Measurements from ENCODE around the gene XPC.
A peak's percentile ranks its signal among the peaks of the same experiment; 100 is the strongest.
"Not testable (repeated sequence)": the region's sequence is repeated elsewhere in the genome, so short reads cannot be mapped to it uniquely, and the experiment has no call there.

XPC gene

DNA sequence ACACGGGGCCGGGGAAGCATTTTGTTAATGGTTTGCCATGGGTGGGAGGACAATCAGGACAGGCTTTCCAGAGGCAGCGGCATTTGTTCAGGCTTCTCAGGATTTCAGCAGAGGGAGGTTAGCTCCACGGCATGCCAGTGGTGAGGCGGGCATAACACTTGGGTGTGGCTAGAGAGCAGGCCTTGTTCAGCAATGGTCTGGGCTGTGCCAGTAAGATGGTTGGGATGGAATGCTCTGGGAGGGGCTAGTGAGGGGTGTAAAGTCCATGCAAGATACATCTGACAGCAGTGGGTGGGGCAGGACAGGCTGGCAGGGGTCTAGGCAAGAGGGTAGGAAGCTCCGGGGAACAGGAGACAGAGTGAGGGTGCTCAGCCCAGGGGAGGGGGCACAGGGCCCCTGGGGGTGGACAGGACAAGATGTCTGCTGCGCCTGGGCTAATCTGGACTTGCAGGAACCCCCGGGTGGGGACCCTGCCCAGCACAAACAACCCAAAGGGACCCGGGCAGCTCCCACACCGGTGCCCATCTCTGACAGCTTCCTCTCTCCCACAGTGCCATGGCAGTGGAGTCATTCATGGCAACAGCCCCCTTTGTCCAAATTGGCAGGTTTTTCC is 45.1 kb downstream of the XPC start:
- no peak for DNase-seq (ENCODE audit: low read depth)

DNA sequence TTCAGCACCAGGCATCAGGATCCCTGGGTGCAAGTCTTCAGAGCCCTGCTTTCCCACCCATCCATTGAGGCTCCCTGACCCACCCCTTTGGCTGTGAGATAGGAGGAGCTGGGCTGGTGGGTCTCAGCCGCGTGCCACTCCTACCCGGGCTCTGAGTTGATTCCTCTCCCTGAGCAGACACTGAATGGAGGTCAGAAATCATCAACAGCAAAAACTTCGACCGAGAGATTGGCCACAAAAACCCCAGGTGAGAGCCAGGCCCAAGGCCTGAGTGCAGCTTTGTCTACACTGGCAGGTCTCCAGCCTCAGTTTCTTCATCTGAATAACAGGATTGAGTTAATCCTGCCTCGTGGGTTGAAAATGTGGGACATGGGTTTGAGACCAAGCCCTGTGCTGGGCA is 45.7 kb downstream of the XPC start:
- no peak for DNase-seq (ENCODE audit: low read depth)

DNA sequence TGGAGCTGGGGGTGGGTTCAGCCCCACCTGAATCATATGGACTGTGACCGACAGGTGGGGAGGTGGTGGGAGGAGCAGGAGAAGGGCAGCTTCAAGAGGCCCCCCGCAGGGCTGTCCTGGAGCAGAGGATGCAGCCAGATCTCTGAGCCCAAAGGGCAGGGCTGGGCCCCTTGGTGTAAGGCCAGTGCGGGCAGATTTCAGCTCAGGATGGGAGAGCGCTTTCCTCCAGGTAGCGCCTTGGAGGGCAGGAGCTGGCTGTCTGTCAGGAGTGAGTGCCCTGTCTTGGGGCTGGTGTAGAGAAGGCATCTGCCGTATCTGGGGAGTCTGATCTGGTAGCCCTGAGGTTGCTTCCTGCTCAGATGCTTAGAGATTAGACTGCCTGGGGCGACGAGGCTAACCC is 46.3 kb downstream of the XPC start:
- DNase-seq (ENCODE audit: low read depth) = no peak

DNA sequence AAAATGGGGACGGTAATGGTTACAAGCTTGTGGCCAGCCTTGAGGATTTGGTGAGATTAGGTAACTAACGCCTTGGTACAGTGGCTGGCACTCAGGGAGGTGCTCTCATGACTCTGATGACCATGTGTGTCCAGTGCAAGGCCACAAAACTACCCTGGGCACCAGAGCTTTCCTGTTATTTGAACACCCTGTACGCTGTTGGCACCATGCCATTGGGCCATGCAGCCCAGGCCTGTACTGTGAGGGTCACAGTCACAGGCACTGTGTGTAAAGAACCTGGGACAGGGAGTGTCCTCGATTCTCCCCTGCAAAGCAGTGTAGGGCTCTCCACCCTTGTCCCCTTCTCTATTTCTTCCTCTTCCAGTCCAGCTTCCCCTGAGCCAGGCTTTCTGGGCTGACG is 47.3 kb downstream of the XPC start:
- DNase-seq (ENCODE audit: low read depth) = no peak

DNA sequence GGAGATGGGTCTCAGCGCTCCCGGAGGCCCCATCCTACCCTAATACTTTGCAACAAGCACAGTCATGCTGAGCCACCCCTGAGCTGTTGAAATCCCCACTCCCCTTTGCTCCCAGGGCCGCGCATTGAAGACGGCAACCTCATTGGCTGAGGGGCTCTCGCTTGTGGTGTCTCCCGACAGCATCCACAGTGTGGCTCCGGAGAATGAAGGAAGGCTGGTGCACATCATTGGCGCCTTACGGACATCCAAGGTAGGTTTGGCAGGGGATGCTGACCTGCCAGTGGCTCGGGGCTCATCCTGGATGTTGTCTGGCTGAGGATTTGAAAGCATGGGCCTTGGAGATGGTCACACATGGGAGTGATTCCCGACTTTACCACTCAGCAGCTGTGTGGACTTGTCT is 47.7 kb downstream of the XPC start:
- no peak for DNase-seq (ENCODE audit: low read depth)

DNA sequence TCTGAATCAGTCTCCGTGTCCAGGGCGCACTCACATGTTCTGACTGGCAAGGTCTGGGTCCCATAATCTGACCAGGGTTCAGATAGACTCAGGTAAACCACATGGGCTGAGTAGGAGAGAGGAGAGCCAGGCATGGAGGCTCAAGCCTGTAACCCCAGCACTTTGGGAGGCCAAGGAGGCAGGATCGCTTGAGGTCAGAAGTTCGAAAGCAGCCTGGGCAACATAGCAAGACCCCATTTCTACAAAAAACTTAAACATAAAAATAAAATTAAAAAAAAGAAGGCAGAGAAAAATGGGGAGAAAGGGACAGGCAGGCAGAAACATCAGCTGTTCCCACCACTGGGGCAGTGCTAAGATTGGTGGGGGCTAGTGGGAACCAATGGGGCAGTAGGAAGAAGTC is 48.2 kb downstream of the XPC start:
- DNase-seq (ENCODE audit: low read depth) = no peak

DNA sequence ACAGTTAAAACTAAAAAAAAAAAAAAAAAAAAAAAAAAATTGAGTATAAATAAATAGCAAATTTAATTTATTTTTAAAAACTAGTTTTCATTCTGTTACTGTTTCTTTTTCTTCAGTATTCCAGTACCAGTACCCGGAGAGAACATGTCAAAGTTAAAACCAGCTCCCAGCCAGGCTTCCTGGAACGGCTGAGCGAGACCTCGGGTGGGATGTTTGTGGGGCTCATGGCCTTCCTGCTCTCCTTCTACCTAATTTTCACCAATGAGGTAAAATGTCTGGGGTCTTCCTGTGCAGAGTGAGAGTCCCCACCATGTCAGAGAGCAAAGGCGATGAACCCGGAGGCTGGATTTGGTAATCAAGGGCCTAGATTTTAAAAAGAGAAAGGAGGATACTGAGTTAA is 49.1 kb downstream of the XPC start:
- DNase-seq (ENCODE audit: low read depth) = no peak

DNA sequence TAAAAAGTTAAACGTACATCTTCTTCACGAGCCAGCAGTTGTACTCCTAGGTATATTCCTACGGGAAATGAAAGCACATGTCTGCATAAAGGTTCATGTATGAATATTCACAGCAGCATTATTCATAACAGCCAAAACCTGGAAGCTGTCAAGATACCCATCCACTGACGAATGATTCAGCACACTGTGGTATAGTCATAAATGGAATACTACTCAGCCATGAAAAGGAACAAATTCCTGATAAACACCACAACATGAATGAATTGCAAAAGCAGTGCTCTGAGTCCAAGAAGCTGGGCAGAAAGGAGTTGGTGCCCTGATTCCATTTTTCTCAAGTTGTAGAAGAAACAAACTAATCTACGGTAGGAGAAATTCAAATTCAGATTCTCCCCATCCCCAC is 49.7 kb downstream of the XPC start:
- no peak for DNase-seq (ENCODE audit: low read depth)

DNA sequence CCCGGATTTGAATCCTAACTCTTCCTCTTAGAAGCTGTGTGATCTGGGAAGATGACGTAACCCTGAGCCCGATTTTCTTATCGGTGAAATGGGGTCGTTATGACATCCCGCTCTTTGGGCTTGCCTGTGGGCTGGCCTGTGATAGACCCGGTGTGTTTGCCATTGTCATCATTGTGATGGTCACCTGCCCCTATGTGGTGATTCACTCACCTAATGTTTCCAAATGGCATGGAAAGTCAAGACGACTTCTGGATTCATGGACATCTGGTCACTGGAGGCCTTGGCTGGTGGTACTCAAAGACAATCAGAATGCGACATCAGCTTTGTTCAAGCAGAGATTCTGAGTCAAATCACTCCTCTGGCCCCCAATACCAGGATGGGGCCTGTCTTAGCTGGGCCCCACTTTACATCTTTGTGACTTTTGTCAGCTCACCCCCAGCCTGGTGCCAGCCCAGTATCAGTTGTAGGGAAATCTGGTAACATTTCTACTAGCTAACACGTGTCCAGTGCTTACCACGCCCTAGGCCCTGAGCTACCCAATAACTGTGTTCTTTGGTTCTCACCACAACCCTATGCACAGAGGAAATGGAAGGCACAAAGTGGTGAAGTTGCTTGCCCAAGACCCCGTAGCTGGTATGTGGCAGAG is 50.8 kb downstream of the XPC start:
- DNase-seq (ENCODE audit: low read depth) = no peak

DNA sequence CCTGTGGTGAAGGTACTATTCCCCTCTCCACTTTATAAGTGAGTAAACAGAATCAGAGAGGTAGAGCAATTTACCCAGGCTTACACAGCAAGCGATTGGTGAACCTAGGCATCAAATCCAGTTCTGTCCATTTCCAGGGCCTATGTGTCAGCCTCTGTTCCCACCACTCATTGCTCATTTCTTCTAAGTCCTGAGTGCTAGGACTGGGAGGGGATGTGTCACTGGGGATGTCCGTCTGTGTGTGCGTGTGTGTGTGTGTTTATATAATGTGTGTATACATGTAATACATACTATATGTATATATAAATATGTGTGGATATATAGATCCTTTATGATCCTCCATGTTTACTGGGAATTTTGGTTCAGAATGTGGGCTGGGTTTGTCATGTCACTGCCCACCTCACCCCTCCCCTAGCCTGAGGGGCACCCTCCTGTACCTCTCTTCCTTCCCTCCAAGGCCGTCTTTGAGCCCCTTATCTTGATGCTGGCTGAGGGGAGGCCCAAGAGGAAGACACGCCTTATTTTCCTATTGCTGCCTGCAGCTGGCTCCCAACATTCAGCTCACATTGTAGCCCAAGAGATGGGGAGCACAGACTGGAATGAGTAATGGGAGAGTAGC is 51.4 kb downstream of the XPC start:
- no peak for DNase-seq (ENCODE audit: low read depth)

DNA sequence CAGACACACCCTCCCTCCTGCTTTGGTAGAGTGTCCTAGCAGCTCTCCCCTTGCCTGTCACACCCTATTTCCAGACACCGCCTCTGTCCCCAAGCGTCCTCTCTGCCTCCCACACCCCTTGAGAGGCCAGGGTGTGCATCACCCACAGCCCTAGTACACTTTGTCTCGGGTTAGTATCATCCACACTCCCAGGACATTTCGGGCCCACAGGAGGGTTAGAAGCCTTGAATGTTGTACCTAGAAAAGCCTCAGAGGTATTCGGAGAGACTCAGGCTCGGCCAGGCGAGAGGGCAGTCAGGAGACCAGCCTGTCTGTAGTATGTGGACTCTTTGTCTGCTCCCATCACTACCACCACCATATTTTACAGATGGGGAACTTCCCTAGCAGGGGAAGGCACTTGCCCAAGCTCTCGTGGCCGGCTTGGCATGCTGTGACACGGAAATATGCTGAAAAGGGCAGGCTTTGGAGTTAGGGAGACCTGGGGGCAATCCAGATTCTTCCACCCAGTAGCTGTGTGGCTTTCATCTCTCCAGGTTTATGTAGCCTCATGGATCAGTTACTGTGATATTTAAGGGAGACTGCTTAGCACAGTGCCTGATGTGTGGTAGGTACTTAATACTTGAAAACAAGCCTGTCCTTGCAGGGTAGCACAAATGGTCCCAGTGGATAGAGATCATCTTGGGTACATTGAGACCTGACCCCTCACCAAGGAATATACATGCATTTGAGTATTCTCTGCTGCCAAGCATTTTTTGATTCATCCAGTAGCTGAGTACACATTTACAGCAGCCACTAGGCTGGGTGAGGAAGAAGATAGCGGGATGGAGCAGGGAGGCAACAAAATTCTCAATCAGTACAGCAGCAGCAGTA is 52.1 kb downstream of the XPC start:
- no peak for DNase-seq (ENCODE audit: low read depth)

DNA sequence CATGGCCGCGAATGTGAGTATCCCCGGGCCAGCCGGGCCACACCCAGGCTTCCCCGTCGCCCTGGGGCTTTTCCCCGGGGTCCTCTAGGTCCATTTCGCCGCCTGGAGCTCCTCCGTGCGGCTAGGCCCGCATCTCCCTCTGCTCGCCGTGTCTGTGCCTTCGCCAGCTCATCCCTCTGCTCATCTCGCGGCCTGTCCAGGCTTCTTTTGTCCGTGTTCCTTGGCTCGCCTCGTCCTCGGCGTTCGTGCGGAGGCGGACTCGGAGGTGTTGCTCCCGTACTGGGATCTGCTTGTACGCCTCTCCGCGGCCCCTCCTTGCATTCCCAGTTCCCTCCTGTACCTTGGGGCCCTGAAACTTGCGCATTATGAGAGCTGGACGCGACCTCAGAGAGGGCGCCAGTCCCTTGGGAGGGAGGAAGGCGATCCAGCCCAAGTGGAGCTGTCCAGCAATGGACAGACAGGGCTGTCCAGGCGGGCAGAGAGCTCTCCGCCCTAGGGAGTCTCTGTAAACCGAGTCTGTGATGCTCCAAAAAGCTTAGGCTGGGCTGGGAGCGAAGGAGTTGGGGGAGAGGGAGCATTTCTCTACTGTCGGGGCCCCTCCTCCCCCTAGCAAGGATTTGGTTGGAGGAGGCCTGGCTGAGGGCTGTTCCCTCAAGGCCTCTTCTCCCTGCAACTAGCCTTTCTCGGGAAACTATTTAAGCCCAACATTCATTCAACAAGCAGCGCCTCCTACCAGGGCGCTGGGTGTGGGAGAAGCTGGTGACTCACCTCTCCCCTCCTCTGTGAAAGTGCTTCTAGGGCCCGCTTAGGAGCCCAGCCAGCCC is 53.0 kb downstream of the XPC start:
- DNase-seq (ENCODE audit: low read depth) = no peak

DNA sequence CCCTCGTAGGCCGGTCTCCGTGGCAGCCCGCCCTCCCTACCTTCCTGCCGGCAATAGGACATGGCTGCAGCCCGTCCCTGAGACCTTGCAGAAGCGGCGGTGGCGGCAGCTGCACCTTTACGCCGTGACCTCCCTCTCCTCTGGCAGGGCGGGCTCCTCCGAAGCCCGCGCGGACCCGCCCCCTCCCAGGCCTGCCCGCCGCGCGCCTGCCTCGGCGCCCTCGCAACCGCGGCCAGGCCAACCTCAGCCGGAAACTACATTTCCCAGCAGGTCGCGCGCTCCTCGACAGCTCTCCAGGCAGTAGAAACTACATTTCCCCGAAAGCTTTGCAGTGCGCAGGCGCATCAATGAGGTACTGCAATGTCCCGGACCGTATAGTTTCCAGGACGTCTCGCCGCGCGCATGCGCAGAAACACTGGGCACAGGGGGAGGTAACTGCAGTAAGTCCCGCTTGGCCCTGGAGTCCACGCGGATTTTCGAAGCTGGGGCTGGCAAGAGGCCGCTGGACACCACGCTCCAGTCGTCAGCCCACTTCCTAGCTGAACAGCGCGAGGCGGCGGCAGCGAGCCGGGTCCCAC is 53.7 kb downstream of the XPC start, which contains the start of the genes CHCHD4 and TMEM43:
Gene CHCHD4 (minus strand): TSS at position 256 of the 578 bp plus-strand sequence. CDS start 194 bp downstream, at position 62.
Gene TMEM43 (plus strand): TSS at position 438 of the 578 bp plus-strand sequence. CDS start 142 bp downstream, outside the sequence.
- peak; percentile 97 for DNase-seq (ENCODE audit: low read depth)

DNA sequence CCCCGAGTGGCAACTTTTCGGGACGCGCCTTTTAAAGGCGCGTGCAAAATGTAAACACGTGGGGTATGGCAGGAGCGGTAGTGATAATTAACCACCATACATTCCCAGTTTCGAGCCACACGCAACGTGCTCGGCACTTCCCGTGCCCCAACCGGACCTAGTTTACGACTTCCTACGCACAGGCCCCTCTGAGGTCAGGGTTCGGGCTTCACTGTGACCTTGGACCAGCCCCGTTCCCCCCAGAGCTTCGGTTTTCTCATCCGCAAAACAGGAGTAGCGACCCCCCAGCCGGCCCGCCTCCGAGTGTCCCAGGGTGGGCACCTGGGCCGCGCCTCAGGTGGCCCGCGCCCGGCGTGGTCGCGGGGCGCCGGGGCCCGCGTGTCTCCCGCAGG is 54.2 kb downstream of the XPC start:
- no peak for DNase-seq (ENCODE audit: low read depth)

DNA sequence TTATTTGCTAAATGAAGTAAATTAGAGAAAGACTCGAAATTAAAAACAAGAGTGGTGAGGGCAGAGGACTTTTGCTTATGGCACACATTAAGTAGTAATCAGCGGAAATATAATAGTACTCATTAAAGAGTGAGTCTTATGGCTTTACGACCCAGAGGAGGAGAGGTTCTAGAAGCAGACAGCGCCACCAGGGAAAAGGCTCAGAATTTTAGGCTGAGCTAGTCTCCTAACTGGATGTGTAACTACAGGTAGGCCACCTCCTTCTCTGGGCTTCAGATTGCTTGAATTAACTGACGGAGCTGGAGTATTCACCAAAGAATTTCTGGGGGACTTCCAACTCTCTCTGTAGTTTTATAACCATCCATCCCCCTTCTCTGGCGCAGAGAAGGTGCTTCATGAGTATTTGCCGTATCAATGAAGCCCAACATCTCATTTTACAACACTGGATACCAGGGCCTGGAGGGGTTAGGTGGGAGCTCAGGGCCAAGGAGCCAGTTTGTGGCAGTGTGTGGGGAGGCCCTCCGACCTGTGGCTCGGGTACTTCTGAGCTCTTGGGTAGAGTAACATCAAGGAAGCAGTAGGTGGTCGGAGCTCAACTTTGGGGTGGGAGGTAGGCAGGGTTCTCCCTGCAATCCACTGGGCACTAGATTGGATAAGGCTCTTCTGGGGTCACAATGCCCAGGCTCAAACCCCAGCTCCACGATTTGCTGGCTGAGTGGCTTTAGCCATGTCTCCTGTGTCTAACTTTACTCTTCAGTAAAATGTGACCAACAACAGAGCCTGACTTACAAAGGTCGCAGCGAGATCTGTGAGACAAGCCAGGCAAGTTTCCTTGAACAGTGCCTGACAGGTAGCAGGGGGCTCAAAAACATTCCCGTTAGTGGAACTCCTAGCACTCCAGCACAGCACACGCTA is 54.8 kb downstream of the XPC start:
- no peak for DNase-seq (ENCODE audit: low read depth)

DNA sequence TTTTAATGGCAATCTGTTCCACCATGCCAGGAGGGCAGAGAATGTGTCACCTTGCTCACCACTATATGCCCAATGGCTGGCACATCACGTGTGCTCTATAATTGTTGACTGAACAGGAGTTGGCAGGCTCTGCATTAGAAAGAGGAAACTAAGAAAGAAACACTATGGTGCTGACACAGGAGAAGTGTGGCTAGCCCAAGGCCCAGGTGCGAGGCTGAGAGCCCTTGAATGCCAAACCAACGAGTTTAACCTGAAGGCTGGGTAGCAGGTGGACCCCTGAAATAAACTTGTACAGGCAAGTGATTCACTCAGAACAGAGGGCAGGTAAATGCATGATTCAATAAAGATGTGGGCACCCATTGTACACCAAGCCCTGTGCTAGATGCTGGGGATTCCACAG is 56.1 kb downstream of the XPC start:
- DNase-seq (ENCODE audit: low read depth) = no peak

DNA sequence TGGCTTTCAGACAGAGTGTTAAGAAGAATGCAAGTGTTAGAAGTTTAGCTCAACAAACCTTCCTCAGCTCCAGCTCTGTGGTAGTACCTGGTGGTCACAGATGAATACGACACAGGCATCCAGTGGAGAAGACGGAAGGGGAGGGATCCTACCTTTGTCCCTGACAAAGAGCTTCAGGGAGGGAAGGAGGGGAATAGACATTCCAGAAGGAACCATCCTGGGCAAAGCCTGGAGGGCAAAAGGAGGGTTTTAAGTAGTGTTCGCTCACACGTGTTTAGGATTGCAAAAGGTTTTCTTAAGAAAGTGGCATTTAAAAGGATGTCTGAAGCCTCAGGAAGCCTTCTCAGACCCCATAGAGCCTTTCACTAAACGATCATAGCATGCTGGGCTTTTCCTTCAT is 56.5 kb downstream of the XPC start:
- no peak for DNase-seq (ENCODE audit: low read depth)

DNA sequence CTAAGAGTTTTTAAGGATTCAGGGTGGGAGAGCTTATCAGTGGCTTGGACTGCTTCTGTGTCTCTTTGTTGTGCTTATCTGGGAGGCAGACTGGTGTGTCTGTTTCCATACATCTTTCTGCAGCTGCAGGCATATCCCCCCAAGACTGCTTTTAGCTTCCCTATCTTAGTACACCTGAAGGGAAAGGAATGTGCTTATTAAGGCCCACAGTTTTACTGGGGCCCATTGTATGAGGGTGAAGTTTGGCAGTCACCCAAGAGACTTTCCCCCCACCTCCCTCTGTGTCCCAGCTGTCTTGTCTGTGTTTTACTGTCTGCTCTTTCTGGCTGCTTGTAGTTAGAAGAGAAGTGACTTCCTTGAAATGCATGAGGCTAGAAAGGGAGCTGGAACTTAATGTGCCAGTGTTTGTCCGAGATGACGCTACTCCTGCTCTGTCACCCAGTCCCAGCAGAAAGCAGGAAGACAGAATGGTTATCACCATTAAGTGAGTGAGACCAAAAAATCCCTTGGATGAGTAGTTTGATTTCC is 57.4 kb downstream of the XPC start:
- DNase-seq (ENCODE audit: low read depth) = not testable (repeated sequence)

DNA sequence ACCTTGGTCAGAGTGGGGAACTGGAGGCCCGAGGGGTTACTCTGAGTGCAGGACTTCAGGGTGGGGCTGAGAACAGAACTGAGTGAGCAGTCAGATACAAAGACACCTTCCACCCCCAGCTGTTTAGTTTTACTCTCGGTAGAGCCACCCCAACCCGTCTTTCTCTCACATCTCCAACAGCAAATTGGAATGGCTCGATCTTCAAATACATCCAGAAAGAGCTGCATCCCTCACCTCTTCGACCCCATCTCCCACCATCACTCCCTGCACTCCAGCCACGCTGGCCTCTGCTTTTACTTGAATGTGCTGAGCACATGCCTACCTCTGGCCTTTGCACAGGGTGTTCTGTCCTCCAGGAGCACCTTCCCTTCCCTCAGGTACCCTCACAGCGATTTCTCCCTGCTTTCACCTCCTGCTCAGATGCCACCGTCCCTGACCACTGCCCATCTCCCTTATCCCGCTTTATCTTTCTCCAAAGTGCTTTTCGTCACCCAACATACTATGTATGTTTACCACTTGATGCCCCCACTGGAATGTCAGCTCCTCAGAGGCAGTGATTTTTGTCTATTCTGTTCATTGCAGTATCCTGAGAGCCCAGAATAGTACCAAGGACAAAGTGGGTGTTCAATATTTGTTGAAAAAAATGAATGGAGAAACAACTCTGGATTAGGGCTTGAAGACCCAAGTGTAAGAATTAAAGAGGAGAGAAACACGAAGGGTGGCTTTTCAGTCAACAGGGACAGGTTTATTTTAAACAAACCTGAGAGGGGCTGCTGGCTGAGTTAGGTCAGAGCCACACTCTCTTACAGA is 58.1 kb downstream of the XPC start:
- DNase-seq (ENCODE audit: low read depth) = no peak
